GM12801 (cell line): ENCODE data around the gene RCOR1.

Experiments
- CTCF ChIP-seq: IDR thresholded peaks from one replicate; pipeline ENCODE4 v1.5.1; 2011; ENCODE audit warnings: control low read depth; ENCODE audit not compliant: insufficient read length; ENCODE audit errors: extremely low read depth

The RCOR1 gene

GRCh38 chr14:102586420-102587104, 5.9 kb upstream of the RCOR1 start:
- no peak for TF ChIP-seq CTCF

GRCh38 chr14:102588821-102589220, 3.6 kb upstream of the RCOR1 start:
- no peak for TF ChIP-seq CTCF

DNA sequence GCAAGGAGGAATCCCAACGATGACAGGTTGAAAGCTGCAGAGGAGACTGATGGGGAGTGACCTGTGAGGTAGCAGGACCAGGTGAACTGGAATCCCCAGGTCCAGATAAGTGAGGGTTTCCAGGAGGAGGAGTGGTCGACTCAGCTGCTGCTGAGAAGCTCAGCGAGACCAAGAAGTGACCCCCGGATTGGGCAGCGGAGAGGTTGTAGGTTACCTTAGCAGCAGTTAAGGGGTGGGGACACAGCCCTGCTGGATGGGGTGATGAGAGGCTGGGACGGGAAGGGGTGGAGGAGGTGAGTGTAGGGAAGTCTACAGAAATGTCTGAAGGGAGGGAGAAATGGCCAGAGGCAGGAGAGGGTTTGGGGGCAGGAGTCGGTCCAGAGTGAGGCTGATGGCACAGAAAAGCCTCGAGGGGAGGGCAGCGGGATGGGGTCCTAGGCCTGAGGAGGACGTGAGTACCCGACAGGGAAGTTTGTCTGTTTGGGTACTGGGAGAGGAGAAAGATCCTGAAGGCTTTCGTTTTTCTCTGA, 2.6 kb upstream of the RCOR1 start:
- TF ChIP-seq CTCF: no peak

DNA sequence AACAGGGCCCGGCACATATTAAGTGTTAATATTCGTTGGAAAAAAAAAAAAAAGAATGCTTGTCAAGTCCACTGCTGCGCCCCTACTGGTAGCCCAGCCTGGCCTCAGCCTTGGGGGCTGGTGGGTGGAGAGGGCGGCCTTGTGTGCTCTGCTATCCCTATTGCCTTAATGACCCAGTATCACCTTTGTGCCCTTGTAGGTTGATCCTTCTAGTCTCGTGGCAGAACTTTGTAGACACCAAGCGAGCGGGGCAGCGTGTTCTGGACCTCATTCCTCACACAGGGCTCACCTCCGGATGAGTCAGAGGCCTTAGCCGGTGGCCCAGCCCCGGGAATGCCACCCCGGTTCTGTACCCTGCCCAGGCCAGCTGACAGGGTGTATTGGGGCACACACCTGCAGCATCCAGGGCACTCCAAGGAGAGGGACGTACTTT, 1.8 kb upstream of the RCOR1 start:
- no peak for TF ChIP-seq CTCF

DNA sequence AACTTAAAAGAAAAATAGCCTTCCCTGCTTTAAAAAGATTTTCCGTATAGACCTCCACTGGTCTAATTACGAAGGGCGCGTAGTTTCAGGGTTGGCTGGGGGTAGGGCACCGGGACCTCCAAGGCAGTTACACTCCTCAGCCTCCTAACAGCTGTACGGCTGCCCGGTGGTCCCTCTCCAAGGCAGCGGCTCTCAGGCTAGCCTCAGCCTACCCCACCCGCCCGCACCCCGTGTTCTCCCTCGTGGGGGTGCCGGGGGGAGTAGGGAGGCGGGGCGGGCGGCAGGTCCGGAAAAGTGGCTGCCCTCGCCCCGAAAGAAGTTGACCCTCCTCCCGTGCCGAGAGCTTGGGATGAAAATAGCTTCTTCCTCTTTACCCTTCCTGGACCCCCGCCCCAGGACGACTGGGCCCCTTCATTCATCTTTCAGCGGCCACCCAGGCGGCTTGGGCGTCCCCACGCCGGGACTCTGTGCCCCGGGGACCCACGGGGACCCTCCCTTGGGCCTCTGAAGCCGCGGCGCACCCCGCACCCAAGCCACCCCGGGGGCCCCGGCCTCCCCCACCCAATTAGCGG, 991 bp upstream of the RCOR1 start:
- TF ChIP-seq CTCF: no peak

DNA sequence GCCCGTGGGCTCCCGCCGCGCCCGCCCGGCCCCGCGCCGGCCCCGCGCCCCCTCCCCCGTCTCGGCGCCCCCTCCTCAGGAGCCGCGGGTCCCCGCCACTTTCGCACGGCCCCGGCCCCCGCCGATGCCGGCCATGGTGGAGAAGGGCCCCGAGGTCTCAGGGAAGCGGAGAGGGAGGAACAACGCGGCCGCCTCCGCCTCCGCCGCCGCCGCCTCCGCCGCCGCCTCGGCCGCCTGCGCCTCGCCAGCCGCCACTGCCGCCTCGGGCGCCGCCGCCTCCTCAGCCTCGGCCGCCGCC, 263 bp downstream of the RCOR1 start:
- TF ChIP-seq CTCF: no peak

- TF ChIP-seq CTCF: no peak
Measured at GRCh38 chr14:102593061-102593824, 794 bp downstream of the RCOR1 start.
